ENCODE measurements around the gene TRIM27.
A peak's percentile ranks its signal among the peaks of the same experiment; 100 is the strongest.
"Not testable (repeated sequence)": the region's sequence is repeated elsewhere in the genome, so short reads cannot be mapped to it uniquely, and the experiment has no call there.

TRIM27 gene

GRCh38 chr6:28923318-28924102, at the start of gene TRIM27:
Gene TRIM27 (minus strand): TSS chr6:28923985. CDS start chr6:28923632, 353 bp downstream.
- ChIA-PET CTCF (interaction anchor here (1.0 to 1.8 kb wide), 16 partner anchors 10 to 819 kb away, joined by 3 to 10 read pairs (median 4); no protein-coding TSS in a partner anchor), POLR2A (interaction anchor here (0.6 to 1.5 kb wide), 5 partner anchors 13 to 81 kb away, joined by 3 to 8 read pairs (median 7); no protein-coding TSS in a partner anchor)
- DNase-seq (ENCODE audit: extremely low spot score) = peak; percentile 90
- TF ChIP-seq CTCF (IDR thresholded peaks at IDR 0.05; ENCODE audit: control extremely low read depth, extremely low read depth, low read depth, missing control alignments) = no peak

GRCh38 chr6:28970056-28970455, 46.3 kb upstream of the TRIM27 start:
- CTCF ChIA-PET = interaction anchor here (1.2 kb wide), 1 partner anchor 11 kb away, joined by 5 read pairs; no protein-coding TSS in a partner anchor

GRCh38 chr6:28969129-28969528, 45.3 kb upstream of the TRIM27 start:
- POLR2A ChIA-PET = no interaction called here
- CTCF ChIA-PET = interaction anchor here (1.2 kb wide), 1 partner anchor 12 kb away, joined by 5 read pairs; no protein-coding TSS in a partner anchor
- no peak for DNase-seq (ENCODE audit: extremely low spot score)
- no peak for TF ChIP-seq CTCF (IDR thresholded peaks at IDR 0.05; ENCODE audit: control extremely low read depth, extremely low read depth, low read depth, missing control alignments)

More at GRCh38 chr6:28970056-28970455, 46.3 kb upstream of the TRIM27 start:
- POLR2A ChIA-PET; DNase-seq (ENCODE audit: extremely low spot score): not testable (repeated sequence)

- TF ChIP-seq CTCF (IDR thresholded peaks at IDR 0.05; ENCODE audit: control extremely low read depth, extremely low read depth, low read depth, missing control alignments) = no peak
- CTCF ChIA-PET = no interaction called here
Observed at GRCh38 chr6:28968476-28968875, 44.7 kb upstream of the TRIM27 start.

GRCh38 chr6:28965706-28966105, 41.9 kb upstream of the TRIM27 start:
- no peak for DNase-seq (ENCODE audit: extremely low spot score)
- POLR2A ChIA-PET = no interaction called here
- TF ChIP-seq CTCF (IDR thresholded peaks at IDR 0.05; ENCODE audit: control extremely low read depth, extremely low read depth, low read depth, missing control alignments) = no peak
- CTCF ChIA-PET = no interaction called here

More at GRCh38 chr6:28968476-28968875, 44.7 kb upstream of the TRIM27 start:
- DNase-seq (ENCODE audit: extremely low spot score) = no peak
- POLR2A ChIA-PET = no interaction called here

- ChIA-PET POLR2A (no interaction called here), CTCF (no interaction called here)
- TF ChIP-seq CTCF (IDR thresholded peaks at IDR 0.05; ENCODE audit: control extremely low read depth, extremely low read depth, low read depth, missing control alignments) = no peak
- no peak for DNase-seq (ENCODE audit: extremely low spot score)
Observed at GRCh38 chr6:28960846-28961500, 37.2 kb upstream of the TRIM27 start.

GRCh38 chr6:28958561-28959243, 34.9 kb upstream of the TRIM27 start:
- CTCF ChIA-PET = interaction anchor here (1.0 kb wide), 1 partner anchor 35 kb away, joined by 3 read pairs; the partner anchor contains the start of gene TRIM27
- POLR2A ChIA-PET; DNase-seq (ENCODE audit: extremely low spot score): not testable (repeated sequence)

- CTCF ChIA-PET = interaction anchor here (1.0 kb wide), 1 partner anchor 34 kb away, joined by 3 read pairs; the partner anchor contains the start of gene TRIM27
- DNase-seq (ENCODE audit: extremely low spot score); POLR2A ChIA-PET: not testable (repeated sequence)
Observed at GRCh38 chr6:28957795-28958314, 34.1 kb upstream of the TRIM27 start.

Data from GM10248 (cell line).